AG04450 (cell line): ENCODE measurements around the gene CAMK2D. TPM values are rescaled to one million over a fixed set of nuclear protein-coding genes. Genes with fewer than 3 reads are reported as not detected.

Experiments used
- CTCF ChIA-PET: fragments of 300-600, 350-600 bp; formaldehyde crosslinking; extraction: SDS; loops from one replicate; lab custom pipeline; 2022; ENCODE audit warnings: antibody characterized with exemption, inconsistent platforms; lab: Charles Lee
- POLR2A ChIA-PET: fragments of 350-600 bp; formaldehyde crosslinking; extraction: SDS; loops from one replicate; lab custom pipeline; 2021; ENCODE audit warnings: antibody characterized with exemption, inconsistent platforms; lab: Yijun Ruan, JAX
- DNase-seq: peaks from one replicate; pipeline ENCODE4 v3.0.0-alpha.2; 2011; ENCODE audit warnings: low read depth, low spot score
- H3K27ac ChIP-seq: one replicate; pipeline ENCODE4 v1.5.1; 2012; ENCODE audit warnings: low read depth, low read length, control low read depth
- H3K27me3 ChIP-seq: one replicate; pipeline ENCODE4 v1.6.0; 2012; ENCODE audit warnings: low read length; ENCODE audit not compliant: control insufficient read depth, insufficient read depth
- H3K4me3 ChIP-seq: 2 replicates; pipeline ENCODE4 v1.5.1; 2011; ENCODE audit warnings: mild to moderate bottlenecking, low read depth, low read length, control low read depth
- H3K9me3 ChIP-seq: 2 replicates; pipeline ENCODE4 v1.5.1; 2012; ENCODE audit warnings: low read length; ENCODE audit not compliant: control insufficient read depth, insufficient read depth
- CTCF ChIP-seq: IDR thresholded peaks from 2 replicates; pipeline ENCODE4 v1.5.1; 2011; ENCODE audit warnings: low read depth, low read length, control low read depth, inconsistent platforms
- polyA plus RNA-seq: library from polyadenylated mRNA; depleted of rRNA; stranded (reverse); fragments of >200 nt; gene quantifications from 2 replicates; pipeline ENCODE4 v1.2.3, GENCODE V29; 2011

The CAMK2D gene
- polyA plus RNA-seq, 1 experiment: 105 TPM

- no peak overlapping the region for H3K4me3 ChIP-seq
- no peak for DNase-seq
- no peaks in the 10 kb centered on the region for H3K9me3 ChIP-seq
- CTCF ChIA-PET: no interaction called here
- H3K27ac ChIP-seq: no peak overlapping the region
- no peaks in the 10 kb centered on the region for H3K27me3 ChIP-seq
- TF ChIP-seq CTCF: no peak
- POLR2A ChIA-PET: no interaction called here
These were observed 139.9 kb downstream of the CAMK2D start for GRCh38 chr4:113621633-113622032.

GRCh38 chr4:113620032-113620431 lies 141.5 kb downstream of the CAMK2D start:
- Histone ChIP-seq H3K4me3 (no peak overlapping the region), H3K27me3 (no peaks in the 10 kb centered on the region), H3K27ac (no peak overlapping the region), H3K9me3 (no peaks in the 10 kb centered on the region)
- ChIA-PET CTCF (no interaction called here), POLR2A (no interaction called here)
- DNase-seq: no peak
- TF ChIP-seq CTCF: no peak

DNA sequence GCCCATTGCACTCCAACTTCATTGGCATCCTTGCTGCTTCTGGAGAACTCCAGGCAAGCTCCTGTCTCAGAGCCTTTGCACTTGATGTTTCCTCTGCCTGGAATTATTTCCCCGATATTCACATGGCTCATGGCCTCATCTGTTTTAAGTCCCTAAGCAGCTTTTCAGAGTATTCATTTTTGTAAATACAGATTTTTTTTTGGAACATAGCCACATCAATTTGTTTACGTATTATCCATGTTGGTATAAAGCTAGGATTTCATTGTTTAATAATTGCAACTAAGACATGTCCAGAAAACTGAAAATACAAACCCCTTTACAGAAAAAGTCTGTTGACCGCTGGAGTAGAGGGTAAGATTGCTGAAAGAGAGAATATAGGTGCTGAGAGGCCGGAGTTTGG lies 142.0 kb downstream of the CAMK2D start:
- POLR2A ChIA-PET: no interaction called here
- DNase-seq: no peak
- Histone ChIP-seq H3K4me3 (no peak overlapping the region), H3K27me3 (no peaks in the 10 kb centered on the region), H3K9me3 (no peaks in the 10 kb centered on the region), H3K27ac (no peak overlapping the region)
- CTCF ChIA-PET: no interaction called here
- TF ChIP-seq CTCF: no peak

- no peak for DNase-seq
- H3K9me3 ChIP-seq: no peaks in the 10 kb centered on the region
- no peaks in the 10 kb centered on the region for H3K27me3 ChIP-seq
- H3K4me3 ChIP-seq: no peak overlapping the region
- ChIA-PET CTCF (no interaction called here), POLR2A (no interaction called here)
- no peak overlapping the region for H3K27ac ChIP-seq
- no peak for TF ChIP-seq CTCF
These were observed 143.3 kb downstream of the CAMK2D start for GRCh38 chr4:113618205-113618604.

GRCh38 chr4:113617195-113617594 lies 144.3 kb downstream of the CAMK2D start:
- no peaks in the 10 kb centered on the region for H3K9me3 ChIP-seq
- CTCF ChIA-PET: no interaction called here
- no peak overlapping the region for H3K4me3 ChIP-seq
- POLR2A ChIA-PET: no interaction called here
- DNase-seq: no peak
- no peak overlapping the region for H3K27ac ChIP-seq
- H3K27me3 ChIP-seq: no peaks in the 10 kb centered on the region
- no peak for TF ChIP-seq CTCF
